GM13976 (cell line): ENCODE data around the gene FCRLB.

Experiments used
- DNase-seq: peaks from one replicate; pipeline ENCODE4 v3.0.0; 2012; ENCODE audit warnings: low spot score
- in situ Hi-C: fragments of 300-500 bp; cut with MboI; formaldehyde crosslinking; loops from one replicate; pipeline ENCODE4 v1.12.0; 2022; ENCODE audit warnings: low sequenced_read_pairs, mixed read lengths, inconsistent platforms; ENCODE audit not compliant: unreplicated experiment
- TF ChIP-seq, protein P1 (sequence below): IDR thresholded peaks from 2 replicates; pipeline ENCODE4 v1.5.1; 2012; ENCODE audit warnings: borderline replicate concordance, mild to moderate bottlenecking; ENCODE audit not compliant: insufficient read depth; ENCODE audit errors: extremely low read depth, missing control alignments, control extremely low read depth

Gene FCRLB

DNA sequence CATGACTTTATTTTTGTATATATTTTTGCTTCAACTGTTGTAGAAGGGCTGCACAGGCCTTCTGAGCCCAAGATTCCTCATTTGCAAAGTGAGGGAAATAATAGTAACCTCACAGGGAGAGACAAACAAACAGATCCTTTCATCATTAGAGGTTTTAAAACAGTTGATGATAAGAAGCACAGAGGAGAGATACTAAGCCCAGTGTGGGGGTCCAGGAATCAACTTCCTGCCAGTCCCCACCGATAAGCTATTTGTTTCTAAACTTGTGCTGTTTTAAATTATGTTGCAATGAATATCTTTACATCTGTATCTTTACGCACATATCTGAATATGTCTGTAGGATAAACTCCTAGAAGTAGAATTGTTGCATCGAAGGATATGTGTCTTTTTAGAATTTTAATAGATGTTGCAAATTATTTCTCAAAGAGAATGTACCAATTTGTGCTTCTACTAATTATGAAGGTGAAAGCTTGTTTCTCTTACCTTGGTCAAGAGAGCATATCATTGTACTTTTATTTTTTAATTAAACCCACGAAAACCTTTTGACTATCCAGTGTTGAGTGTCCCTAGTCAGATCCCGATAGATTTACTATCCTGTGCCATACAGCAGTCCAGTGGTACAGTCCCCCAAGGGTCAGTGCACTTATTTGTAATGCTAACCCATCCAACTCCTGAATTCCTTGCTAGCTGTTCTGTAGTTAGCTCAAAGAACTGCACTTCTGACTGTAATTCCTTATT, 10.8 kb downstream of the FCRLB start:
- in situ Hi-C loops: loop anchor here (25.0 kb wide), 1 partner anchor 95 kb away; the partner anchor contains the start of gene FCGR3B
- TF ChIP-seq, protein P1, sequence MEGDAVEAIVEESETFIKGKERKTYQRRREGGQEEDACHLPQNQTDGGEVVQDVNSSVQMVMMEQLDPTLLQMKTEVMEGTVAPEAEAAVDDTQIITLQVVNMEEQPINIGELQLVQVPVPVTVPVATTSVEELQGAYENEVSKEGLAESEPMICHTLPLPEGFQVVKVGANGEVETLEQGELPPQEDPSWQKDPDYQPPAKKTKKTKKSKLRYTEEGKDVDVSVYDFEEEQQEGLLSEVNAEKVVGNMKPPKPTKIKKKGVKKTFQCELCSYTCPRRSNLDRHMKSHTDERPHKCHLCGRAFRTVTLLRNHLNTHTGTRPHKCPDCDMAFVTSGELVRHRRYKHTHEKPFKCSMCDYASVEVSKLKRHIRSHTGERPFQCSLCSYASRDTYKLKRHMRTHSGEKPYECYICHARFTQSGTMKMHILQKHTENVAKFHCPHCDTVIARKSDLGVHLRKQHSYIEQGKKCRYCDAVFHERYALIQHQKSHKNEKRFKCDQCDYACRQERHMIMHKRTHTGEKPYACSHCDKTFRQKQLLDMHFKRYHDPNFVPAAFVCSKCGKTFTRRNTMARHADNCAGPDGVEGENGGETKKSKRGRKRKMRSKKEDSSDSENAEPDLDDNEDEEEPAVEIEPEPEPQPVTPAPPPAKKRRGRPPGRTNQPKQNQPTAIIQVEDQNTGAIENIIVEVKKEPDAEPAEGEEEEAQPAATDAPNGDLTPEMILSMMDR: no peak
- DNase-seq: no peak

- no peak for DNase-seq
- in situ Hi-C loops: loop anchor here (25.0 kb wide), 1 partner anchor 96 kb away; the partner anchor contains the start of gene FCGR3B
- TF ChIP-seq, protein P1: no peak
These were observed 12.2 kb downstream of the FCRLB start for GRCh38 chr1:161733526-161733925.

GRCh38 chr1:161735837-161736236, 14.5 kb downstream of the FCRLB start:
- in situ Hi-C loops: loop anchor here (25.0 kb wide), 1 partner anchor 99 kb away; the partner anchor contains the start of gene FCGR3B

DNA sequence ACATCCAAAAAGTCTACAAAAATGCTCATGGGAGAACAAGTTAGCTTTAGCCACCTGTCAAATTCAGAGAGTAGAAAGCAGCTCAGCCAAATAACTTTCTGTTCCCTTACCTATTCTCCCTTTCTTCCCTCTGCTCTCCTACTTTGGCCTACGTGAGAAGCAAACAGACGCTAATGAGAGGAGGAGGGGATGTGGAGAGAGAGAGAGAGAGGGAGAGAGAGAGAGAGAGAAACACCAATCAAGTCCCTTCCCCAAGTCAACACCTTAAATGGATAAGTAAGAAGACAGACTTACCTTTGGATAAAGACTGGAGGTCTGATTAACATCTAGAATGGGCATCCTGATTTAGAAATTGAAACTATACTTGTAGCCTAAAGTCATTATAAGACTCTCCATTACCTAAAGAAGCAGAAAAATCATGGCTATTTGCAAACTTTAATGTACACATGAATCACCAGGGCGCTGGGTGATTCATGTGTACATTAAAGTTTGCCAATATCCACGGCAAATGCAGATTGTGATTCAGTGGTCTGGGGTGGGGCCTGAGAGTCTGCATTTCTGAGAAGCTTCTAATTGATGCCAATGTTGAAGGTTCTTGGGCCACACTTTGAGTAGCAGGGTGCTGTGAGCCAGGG, 15.1 kb downstream of the FCRLB start:
- DNase-seq: no peak
- in situ Hi-C loops: loop anchor here (25.0 kb wide), 1 partner anchor 99 kb away; the partner anchor contains the start of gene FCGR3B

More at GRCh38 chr1:161735837-161736236, 14.5 kb downstream of the FCRLB start:
- no peak for DNase-seq
- TF ChIP-seq, protein P1: no peak

DNA sequence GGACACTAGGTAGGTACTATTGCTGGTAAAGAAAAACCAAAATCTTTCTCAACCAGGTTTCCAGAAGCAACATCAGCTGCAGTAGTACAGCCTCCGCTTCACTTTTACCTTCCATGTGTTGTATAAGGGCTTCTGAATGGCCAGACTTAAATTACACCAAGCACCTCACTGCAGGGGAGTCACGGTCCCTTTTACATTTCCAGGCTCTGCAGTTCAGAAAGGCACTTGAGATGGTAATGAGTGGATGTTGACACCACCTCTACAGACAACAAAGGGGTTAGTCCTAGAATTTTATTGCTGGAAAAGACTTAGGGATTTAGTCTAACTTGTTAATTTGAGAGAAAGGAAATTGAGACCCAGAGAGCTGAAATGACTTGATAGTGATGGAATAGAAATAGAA, 16.3 kb downstream of the FCRLB start:
- in situ Hi-C loops: loop anchor here (25.0 kb wide), 1 partner anchor 100 kb away; the partner anchor contains the start of gene FCGR3B
- DNase-seq: no peak
- TF ChIP-seq, protein P1: no peak

More for the DNA sequence above, 15.1 kb downstream of the FCRLB start:
- TF ChIP-seq, protein P1: no peak

- no peak for DNase-seq
- TF ChIP-seq, protein P1: peak; percentile 49
- in situ Hi-C loops: loop anchor here (25.0 kb wide), 1 partner anchor 101 kb away; the partner anchor contains the start of gene FCGR3B
These were observed 17.4 kb downstream of the FCRLB start for GRCh38 chr1:161738627-161739287.
